CD14-positive monocyte (primary cell): Measurements from ENCODE around the gene LTA4H. TPM values are rescaled to one million over a fixed set of nuclear protein-coding genes. Genes with fewer than 3 reads are reported as not detected.

Experiments
- DNase-seq, 3 donors: peaks; one replicate each; pipeline ENCODE4 v3.0.0-alpha.2; 2011 to 2022
- H2AFZ ChIP-seq: 2 replicates; pipeline ENCODE4 v1.6.0; 2012; ENCODE audit warnings: mild to moderate bottlenecking, low read depth, low read length, inconsistent platforms; ENCODE audit not compliant: insufficient read depth, poor library complexity, severe bottlenecking
- H3K27ac ChIP-seq, 2 donors: 1 replicate in 1 of 2; 2 replicates in 1 of 2; pipeline ENCODE4 v1.5.1; 2012 to 2013; ENCODE audit warnings: low read length in 2 of 2, control low read depth in 1 of 2, inconsistent platforms in 1 of 2, low read depth in 1 of 2, mild to moderate bottlenecking in 1 of 2
- H3K27me3 ChIP-seq, 2 donors: one replicate each; pipeline versions ENCODE4 v1.6.0 to v1.6.1; 2011 to 2013; ENCODE audit warnings: low read length in 2 of 2; ENCODE audit not compliant: control insufficient read depth in 2 of 2, insufficient read depth in 2 of 2
- H3K36me3 ChIP-seq, 2 donors: replicated peaks in 1 of 2; 1 replicate in 1 of 2; 2 replicates in 1 of 2; pipeline versions ENCODE4 v1.5.1 to v1.6.1; 2012 to 2013; ENCODE audit warnings: low read length in 2 of 2, control low read depth in 1 of 2, inconsistent platforms in 1 of 2, mild to moderate bottlenecking in 1 of 2; ENCODE audit not compliant: insufficient read depth in 2 of 2, control insufficient read depth in 1 of 2
- H3K4me1 ChIP-seq, 2 donors: 1 replicate in 1 of 2; 2 replicates in 1 of 2; pipeline versions ENCODE4 v1.5.1 to v1.6.1; 2012 to 2013; ENCODE audit warnings: low read length in 2 of 2, control low read depth in 1 of 2, inconsistent platforms in 1 of 2, mild to moderate bottlenecking in 1 of 2, moderate library complexity in 1 of 2; ENCODE audit not compliant: insufficient read depth in 2 of 2, control insufficient read depth in 1 of 2
- H3K4me2 ChIP-seq: replicated peaks from 2 replicates; pipeline ENCODE3; 2012; ENCODE audit warnings: low read length, moderate library complexity, mild to moderate bottlenecking; ENCODE audit not compliant: poor library complexity, severe bottlenecking; ENCODE audit errors: extremely low read depth
- H3K4me3 ChIP-seq, 3 experiments: fragments of 200-600 bp in 1 of 3; sonication (generic) in 1 of 3; replicated peaks in 1 of 3; 1 replicate in 2 of 3; 2 replicates in 1 of 3; pipeline ENCODE4 v1.5.1; 2011 to 2013; ENCODE audit warnings: low read length in 3 of 3, mild to moderate bottlenecking in 3 of 3, control low read depth in 2 of 3, low read depth in 2 of 3, inconsistent platforms in 1 of 3, moderate library complexity in 1 of 3
- H3K79me2 ChIP-seq: 2 replicates; pipeline ENCODE4 v1.6.0; 2012; ENCODE audit warnings: mild to moderate bottlenecking, control low read depth, inconsistent platforms, low read length, moderate library complexity; ENCODE audit not compliant: insufficient read depth
- H3K9ac ChIP-seq: 2 replicates; pipeline ENCODE4 v1.6.0; 2017; ENCODE audit warnings: low read length, mild to moderate bottlenecking; ENCODE audit not compliant: insufficient read depth, poor library complexity, severe bottlenecking
- H3K9me3 ChIP-seq, 2 donors: replicated peaks in 1 of 2; 1 replicate in 1 of 2; 2 replicates in 1 of 2; pipeline versions ENCODE4 v1.5.1 to v1.6.1; 2012 to 2013; ENCODE audit warnings: low read length in 2 of 2, control low read depth in 1 of 2; ENCODE audit not compliant: control insufficient read depth in 1 of 2, insufficient read depth in 1 of 2
- H4K20me1 ChIP-seq: 2 replicates; pipeline ENCODE4 v1.6.0; 2012; ENCODE audit warnings: mild to moderate bottlenecking, low read length, control low read depth, moderate library complexity; ENCODE audit not compliant: insufficient read depth
- H3K27ac Mint-ChIP-seq, 7 donors: one replicate each; pipeline ENCODE4 v1.8.0; 2020; ENCODE audit warnings: mild to moderate bottlenecking in 7 of 7, mixed read lengths in 7 of 7, moderate library complexity in 6 of 7, inconsistent platforms in 2 of 7
- H3K27me3 Mint-ChIP-seq, 3 donors: one replicate each; pipeline ENCODE4 v1.8.0; 2021 to 2022; ENCODE audit warnings: low read depth in 3 of 3, mild to moderate bottlenecking in 3 of 3, mixed read lengths in 3 of 3, moderate library complexity in 3 of 3, inconsistent platforms in 1 of 3
- H3K36me3 Mint-ChIP-seq, 2 donors: one replicate each; pipeline ENCODE4 v1.8.0; 2020; ENCODE audit warnings: mixed read lengths in 2 of 2, inconsistent platforms in 1 of 2, mild to moderate bottlenecking in 1 of 2
- H3K4me1 Mint-ChIP-seq: one replicate; pipeline ENCODE4 v1.8.0; 2020; ENCODE audit warnings: mild to moderate bottlenecking, mixed read lengths
- H3K4me3 Mint-ChIP-seq, 2 donors: one replicate each; pipeline ENCODE4 v1.8.0; 2020; ENCODE audit warnings: mild to moderate bottlenecking in 2 of 2, mixed read lengths in 2 of 2, moderate library complexity in 1 of 2
- H3K9me3 Mint-ChIP-seq, 7 donors: one replicate each; pipeline ENCODE4 v1.8.0; 2020 to 2022; ENCODE audit warnings: mixed read lengths in 7 of 7, mild to moderate bottlenecking in 6 of 7, moderate library complexity in 6 of 7, inconsistent platforms in 2 of 7
- CTCF ChIP-seq: fragments of 200-600 bp; IDR thresholded peaks from one replicate; pipeline ENCODE4 v1.8.0; 2022; ENCODE audit warnings: antibody characterized with exemption, mild to moderate bottlenecking
- WGBS: methylation state at CpG from one replicate; pipeline ENCODE4 v1.1.5; 2013; ENCODE audit warnings: missing lambda C conversion rate; ENCODE audit not compliant: insufficient coverage; 5-methylcytosine and 5-hydroxymethylcytosine counted together
- intact Hi-C, 2 donors: fragments of 100-400 bp; cut with micrococcal nuclease; formaldehyde crosslinking; loops; one replicate each; pipeline versions ENCODE4 v1.15.0 to v1.15.1; 2023
- polyA plus RNA-seq, 3 donors: library from polyadenylated mRNA; depleted of rRNA in 1 of 3; unstranded in 2 of 3; stranded (reverse) in 1 of 3; fragments of 300-500 nt in 2 of 3; fragments of >200 nt in 1 of 3; fragmentation: Illumina TruSeq in 2 of 3; gene quantifications; 1 replicate in 2 of 3; 2 replicates in 1 of 3; pipeline ENCODE4 v1.2.3, GENCODE V29; 2012 to 2021

The LTA4H gene
- polyA plus RNA-seq, 3 donors: 278 to 963 (median 647) TPM

- no peak overlapping the region for H3K27ac Mint-ChIP-seq
- H3K4me3 Mint-ChIP-seq: no peak overlapping the region
- 100% methylated on average over 6 of the region's 8 CpGs for WGBS
- H3K36me3 ChIP-seq: peaks cover 82 to 94% of the 10 kb centered on the region in 2 donors
- H2AFZ ChIP-seq: no peak overlapping the region
- H3K27ac ChIP-seq: no peak overlapping the region
- TF ChIP-seq CTCF: no peak
- DNase-seq: no peak
- no peak overlapping the region for H3K4me2 ChIP-seq
- H3K9ac ChIP-seq: no peak overlapping the region
- peaks cover 82 to 92% of the 10 kb centered on the region in 2 donors for H3K36me3 Mint-ChIP-seq
- no peak overlapping the region for H3K4me3 ChIP-seq
- no peaks in the 10 kb centered on the region for H3K9me3 ChIP-seq
- no peaks in the 10 kb centered on the region for H4K20me1 ChIP-seq
- H3K4me1 Mint-ChIP-seq: peaks cover 2% of the 10 kb centered on the region
- no peaks in the 10 kb centered on the region for H3K9me3 Mint-ChIP-seq
- H3K27me3 Mint-ChIP-seq: no peaks in the 10 kb centered on the region
- H3K4me1 ChIP-seq: no peaks in the 10 kb centered on the region
- intact Hi-C loops: no loop called here
- H3K79me2 ChIP-seq: no peaks in the 10 kb centered on the region
- H3K27me3 ChIP-seq: no peaks in the 10 kb centered on the region
Measured at GRCh38 chr12:95976416-95976832, 59.0 kb downstream of the LTA4H start.

- peak overlapping the region in 1 of 7 donors; percentile 70 for H3K27ac Mint-ChIP-seq
- no peaks in the 10 kb centered on the region for H3K27me3 Mint-ChIP-seq
- Histone ChIP-seq H3K27ac (no peak overlapping the region), H3K4me2 (no peak overlapping the region), H3K4me1 (no peaks in the 10 kb centered on the region), H4K20me1 (no peaks in the 10 kb centered on the region), H3K9ac (no peak overlapping the region), H2AFZ (no peak overlapping the region), H3K36me3 (peaks cover 76 to 85% of the 10 kb centered on the region in 2 donors), H3K79me2 (no peaks in the 10 kb centered on the region), H3K4me3 (no peak overlapping the region), H3K9me3 (no peaks in the 10 kb centered on the region), H3K27me3 (no peaks in the 10 kb centered on the region)
- intact Hi-C loops: no loop called here
- no CpG with 5 or more reads among the region's 4 CpGs for WGBS
- peaks cover 0 to 3% (median 0%) of the 10 kb centered on the region in 7 donors for H3K9me3 Mint-ChIP-seq
- peaks cover 77 to 83% of the 10 kb centered on the region in 2 donors for H3K36me3 Mint-ChIP-seq
- H3K4me3 Mint-ChIP-seq: no peak overlapping the region
- DNase-seq: no peak
- no peak for TF ChIP-seq CTCF
- peaks cover 2% of the 10 kb centered on the region for H3K4me1 Mint-ChIP-seq
Measured at GRCh38 chr12:95975491-95975890, 59.9 kb downstream of the LTA4H start.
